Measurements from ENCODE around the gene CRYBG2. TPM values are rescaled to one million over a fixed set of nuclear protein-coding genes. Genes with fewer than 3 reads are reported as not detected.

The CRYBG2 gene
- total and polyA plus RNA-seq, 2 of the 13 experiments (the other 11 are each of a cell fraction or from before 2014, with no cell fraction given) = 1.3 to 2.9 TPM

DNA sequence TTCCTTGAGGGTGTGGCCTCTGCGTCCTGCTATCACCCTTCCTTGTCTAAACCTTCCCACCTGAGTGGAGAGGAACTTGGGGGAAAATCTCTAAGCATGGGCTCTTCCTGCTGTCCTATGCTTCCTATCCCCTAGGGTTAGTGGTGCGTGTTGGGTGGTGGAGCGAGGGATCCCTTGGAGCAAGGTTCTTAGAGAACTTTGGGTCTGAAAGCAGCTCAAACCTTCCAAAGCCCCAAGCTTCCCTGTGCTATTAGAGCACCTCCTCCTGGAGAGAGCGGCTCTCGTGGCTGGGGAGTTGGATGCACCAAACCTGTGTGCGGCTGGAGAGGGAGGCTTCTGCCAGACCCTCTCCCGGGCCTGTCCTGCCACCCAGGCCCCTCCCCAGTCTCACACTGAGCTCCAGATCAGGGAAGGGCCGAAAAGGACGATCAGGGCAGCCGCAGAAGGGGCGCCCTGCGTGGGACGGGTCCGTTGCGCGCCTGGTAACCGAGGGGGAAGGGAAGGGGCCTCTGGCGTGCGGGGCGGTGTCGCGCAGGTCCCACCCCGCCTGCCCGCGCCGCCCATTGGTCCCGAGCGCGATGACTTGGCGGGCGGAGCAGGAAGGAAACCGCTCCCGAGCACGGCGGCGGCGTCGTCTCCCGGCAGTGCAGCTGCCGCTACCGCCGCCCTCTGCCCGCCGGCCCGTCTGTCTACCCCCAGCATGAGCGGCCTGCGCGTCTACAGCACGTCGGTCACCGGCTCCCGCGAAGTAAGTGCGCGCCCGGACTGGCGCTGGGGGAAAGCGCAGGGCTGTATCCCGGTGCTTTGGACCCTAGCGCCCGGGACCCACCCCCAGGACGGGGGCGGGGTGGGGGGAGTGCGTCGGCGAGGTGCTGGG, 74.2 kb downstream of the CRYBG2 start, which contains the start of gene SH3BGRL3 (continued):
- TF ChIP-seq, protein P1, sequence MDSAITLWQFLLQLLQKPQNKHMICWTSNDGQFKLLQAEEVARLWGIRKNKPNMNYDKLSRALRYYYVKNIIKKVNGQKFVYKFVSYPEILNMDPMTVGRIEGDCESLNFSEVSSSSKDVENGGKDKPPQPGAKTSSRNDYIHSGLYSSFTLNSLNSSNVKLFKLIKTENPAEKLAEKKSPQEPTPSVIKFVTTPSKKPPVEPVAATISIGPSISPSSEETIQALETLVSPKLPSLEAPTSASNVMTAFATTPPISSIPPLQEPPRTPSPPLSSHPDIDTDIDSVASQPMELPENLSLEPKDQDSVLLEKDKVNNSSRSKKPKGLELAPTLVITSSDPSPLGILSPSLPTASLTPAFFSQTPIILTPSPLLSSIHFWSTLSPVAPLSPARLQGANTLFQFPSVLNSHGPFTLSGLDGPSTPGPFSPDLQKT (CRISPR knock-in tag; IDR thresholded peaks at IDR 0.05; ENCODE audit: borderline replicate concordance) = no peak
- TF ChIP-seq, protein P2, sequence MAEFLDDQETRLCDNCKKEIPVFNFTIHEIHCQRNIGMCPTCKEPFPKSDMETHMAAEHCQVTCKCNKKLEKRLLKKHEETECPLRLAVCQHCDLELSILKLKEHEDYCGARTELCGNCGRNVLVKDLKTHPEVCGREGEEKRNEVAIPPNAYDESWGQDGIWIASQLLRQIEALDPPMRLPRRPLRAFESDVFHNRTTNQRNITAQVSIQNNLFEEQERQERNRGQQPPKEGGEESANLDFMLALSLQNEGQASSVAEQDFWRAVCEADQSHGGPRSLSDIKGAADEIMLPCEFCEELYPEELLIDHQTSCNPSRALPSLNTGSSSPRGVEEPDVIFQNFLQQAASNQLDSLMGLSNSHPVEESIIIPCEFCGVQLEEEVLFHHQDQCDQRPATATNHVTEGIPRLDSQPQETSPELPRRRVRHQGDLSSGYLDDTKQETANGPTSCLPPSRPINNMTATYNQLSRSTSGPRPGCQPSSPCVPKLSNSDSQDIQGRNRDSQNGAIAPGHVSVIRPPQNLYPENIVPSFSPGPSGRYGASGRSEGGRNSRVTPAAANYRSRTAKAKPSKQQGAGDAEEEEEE (CRISPR knock-in tag; IDR thresholded peaks at IDR 0.05; ENCODE audit: borderline replicate concordance) = no peak
- TF ChIP-seq, protein P3, sequence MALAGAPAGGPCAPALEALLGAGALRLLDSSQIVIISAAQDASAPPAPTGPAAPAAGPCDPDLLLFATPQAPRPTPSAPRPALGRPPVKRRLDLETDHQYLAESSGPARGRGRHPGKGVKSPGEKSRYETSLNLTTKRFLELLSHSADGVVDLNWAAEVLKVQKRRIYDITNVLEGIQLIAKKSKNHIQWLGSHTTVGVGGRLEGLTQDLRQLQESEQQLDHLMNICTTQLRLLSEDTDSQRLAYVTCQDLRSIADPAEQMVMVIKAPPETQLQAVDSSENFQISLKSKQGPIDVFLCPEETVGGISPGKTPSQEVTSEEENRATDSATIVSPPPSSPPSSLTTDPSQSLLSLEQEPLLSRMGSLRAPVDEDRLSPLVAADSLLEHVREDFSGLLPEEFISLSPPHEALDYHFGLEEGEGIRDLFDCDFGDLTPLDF (CRISPR knock-in tag; IDR thresholded peaks at IDR 0.05) = no peak
- TF ChIP-seq RAD21 (CRISPR knock-in tag; IDR thresholded peaks at IDR 0.05) (peak; percentile 38; the same call in 1 of the 2 replicates), ZNF569 (CRISPR knock-in tag; IDR thresholded peaks at IDR 0.05; ENCODE audit: borderline replicate concordance) (no peak), CBX1 (IDR thresholded peaks at IDR 0.05; ENCODE audit: low read depth) (peak; percentile 57)
- TF ChIP-seq, protein P4, sequence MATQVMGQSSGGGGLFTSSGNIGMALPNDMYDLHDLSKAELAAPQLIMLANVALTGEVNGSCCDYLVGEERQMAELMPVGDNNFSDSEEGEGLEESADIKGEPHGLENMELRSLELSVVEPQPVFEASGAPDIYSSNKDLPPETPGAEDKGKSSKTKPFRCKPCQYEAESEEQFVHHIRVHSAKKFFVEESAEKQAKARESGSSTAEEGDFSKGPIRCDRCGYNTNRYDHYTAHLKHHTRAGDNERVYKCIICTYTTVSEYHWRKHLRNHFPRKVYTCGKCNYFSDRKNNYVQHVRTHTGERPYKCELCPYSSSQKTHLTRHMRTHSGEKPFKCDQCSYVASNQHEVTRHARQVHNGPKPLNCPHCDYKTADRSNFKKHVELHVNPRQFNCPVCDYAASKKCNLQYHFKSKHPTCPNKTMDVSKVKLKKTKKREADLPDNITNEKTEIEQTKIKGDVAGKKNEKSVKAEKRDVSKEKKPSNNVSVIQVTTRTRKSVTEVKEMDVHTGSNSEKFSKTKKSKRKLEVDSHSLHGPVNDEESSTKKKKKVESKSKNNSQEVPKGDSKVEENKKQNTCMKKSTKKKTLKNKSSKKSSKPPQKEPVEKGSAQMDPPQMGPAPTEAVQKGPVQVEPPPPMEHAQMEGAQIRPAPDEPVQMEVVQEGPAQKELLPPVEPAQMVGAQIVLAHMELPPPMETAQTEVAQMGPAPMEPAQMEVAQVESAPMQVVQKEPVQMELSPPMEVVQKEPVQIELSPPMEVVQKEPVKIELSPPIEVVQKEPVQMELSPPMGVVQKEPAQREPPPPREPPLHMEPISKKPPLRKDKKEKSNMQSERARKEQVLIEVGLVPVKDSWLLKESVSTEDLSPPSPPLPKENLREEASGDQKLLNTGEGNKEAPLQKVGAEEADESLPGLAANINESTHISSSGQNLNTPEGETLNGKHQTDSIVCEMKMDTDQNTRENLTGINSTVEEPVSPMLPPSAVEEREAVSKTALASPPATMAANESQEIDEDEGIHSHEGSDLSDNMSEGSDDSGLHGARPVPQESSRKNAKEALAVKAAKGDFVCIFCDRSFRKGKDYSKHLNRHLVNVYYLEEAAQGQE (IDR thresholded peaks at IDR 0.05; ENCODE audit: borderline replicate concordance in 1 of 2, low read depth in 1 of 2, low read length in 2 of 2) = no peak
- TF ChIP-seq, protein P5, sequence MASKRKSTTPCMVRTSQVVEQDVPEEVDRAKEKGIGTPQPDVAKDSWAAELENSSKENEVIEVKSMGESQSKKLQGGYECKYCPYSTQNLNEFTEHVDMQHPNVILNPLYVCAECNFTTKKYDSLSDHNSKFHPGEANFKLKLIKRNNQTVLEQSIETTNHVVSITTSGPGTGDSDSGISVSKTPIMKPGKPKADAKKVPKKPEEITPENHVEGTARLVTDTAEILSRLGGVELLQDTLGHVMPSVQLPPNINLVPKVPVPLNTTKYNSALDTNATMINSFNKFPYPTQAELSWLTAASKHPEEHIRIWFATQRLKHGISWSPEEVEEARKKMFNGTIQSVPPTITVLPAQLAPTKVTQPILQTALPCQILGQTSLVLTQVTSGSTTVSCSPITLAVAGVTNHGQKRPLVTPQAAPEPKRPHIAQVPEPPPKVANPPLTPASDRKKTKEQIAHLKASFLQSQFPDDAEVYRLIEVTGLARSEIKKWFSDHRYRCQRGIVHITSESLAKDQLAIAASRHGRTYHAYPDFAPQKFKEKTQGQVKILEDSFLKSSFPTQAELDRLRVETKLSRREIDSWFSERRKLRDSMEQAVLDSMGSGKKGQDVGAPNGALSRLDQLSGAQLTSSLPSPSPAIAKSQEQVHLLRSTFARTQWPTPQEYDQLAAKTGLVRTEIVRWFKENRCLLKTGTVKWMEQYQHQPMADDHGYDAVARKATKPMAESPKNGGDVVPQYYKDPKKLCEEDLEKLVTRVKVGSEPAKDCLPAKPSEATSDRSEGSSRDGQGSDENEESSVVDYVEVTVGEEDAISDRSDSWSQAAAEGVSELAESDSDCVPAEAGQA (IDR thresholded peaks at IDR 0.05; ENCODE audit: low read depth) = no peak
- TF ChIP-seq, protein P5 (CRISPR knock-in tag; IDR thresholded peaks at IDR 0.05; ENCODE audit: borderline replicate concordance) = no peak
